A673 (cell line): Measurements from ENCODE around the gene RASSF3. TPM values are rescaled to one million over a fixed set of nuclear protein-coding genes. Genes with fewer than 3 reads are reported as not detected.

Experiments
- BruUV-seq: library from RNA; stranded (reverse); fragments of 400-500 nt; replicated peaks from 2 replicates; lab custom pipeline; 2021; lab: Mats Ljungman, UMichigan
- CTCF ChIA-PET: fragments of 300-600 bp; sonication (Branson Sonifier 250); formaldehyde crosslinking; loops from one replicate; lab custom pipeline; 2022; ENCODE audit warnings: antibody characterized with exemption; lab: Charles Lee
- POLR2A ChIA-PET: fragments of 300-600 bp; sonication (Branson Sonifier 250); formaldehyde crosslinking; loops from one replicate; lab custom pipeline; 2022; ENCODE audit warnings: antibody characterized with exemption; ENCODE audit not compliant: low non-redundant PET; lab: Charles Lee
- DNase-seq: peaks from one replicate; pipeline ENCODE4 v3.0.0-alpha.2; 2015; ENCODE audit warnings: low spot score
- H3K27ac ChIP-seq: fragments of 200-600 bp; sonication (generic); 2 replicates; pipeline ENCODE4 v1.5.1; 2016; ENCODE audit warnings: mixed run types, low read depth, mild to moderate bottlenecking, mixed read lengths, antibody characterized with exemption, low read length; ENCODE audit not compliant: poor library complexity, severe bottlenecking
- H3K27me3 ChIP-seq: fragments of 200-600 bp; sonication (generic); replicated peaks from 2 replicates; pipeline ENCODE4 v1.6.1; 2017; ENCODE audit warnings: mixed run types, low read depth, mild to moderate bottlenecking, mixed read lengths, antibody characterized with exemption, low read length; ENCODE audit not compliant: insufficient read depth, poor library complexity
- H3K36me3 ChIP-seq: fragments of 200-600 bp; sonication (generic); 2 replicates; pipeline ENCODE4 v1.6.1; 2016; ENCODE audit warnings: mixed run types, mild to moderate bottlenecking, mixed read lengths, antibody characterized with exemption, low read length; ENCODE audit not compliant: insufficient read depth, poor library complexity, severe bottlenecking
- H3K4me1 ChIP-seq: fragments of 200-600 bp; sonication (generic); 2 replicates; pipeline ENCODE4 v1.6.1; 2017; ENCODE audit warnings: mixed run types, mild to moderate bottlenecking, mixed read lengths, antibody characterized with exemption, low read length; ENCODE audit not compliant: insufficient read depth, poor library complexity, severe bottlenecking
- H3K4me3 ChIP-seq: fragments of 200-600 bp; sonication (generic); 2 replicates; pipeline ENCODE4 v1.5.1; 2016; ENCODE audit warnings: low read depth, mixed run types, mild to moderate bottlenecking, mixed read lengths, low read length; ENCODE audit not compliant: poor library complexity, severe bottlenecking
- H3K9me3 ChIP-seq: fragments of 200-600 bp; sonication (generic); 2 replicates; pipeline ENCODE4 v1.6.1; 2016; ENCODE audit warnings: mixed run types, low read depth, mild to moderate bottlenecking, mixed read lengths, antibody characterized with exemption, low read length; ENCODE audit not compliant: poor library complexity, severe bottlenecking
- EZH2 ChIP-seq: fragments of 200-600 bp; sonication (generic); IDR thresholded peaks from 2 replicates; pipeline ENCODE4 v1.6.1; 2017; ENCODE audit warnings: borderline replicate concordance, low read depth, mild to moderate bottlenecking, mixed read lengths, antibody characterized with exemption, low read length; ENCODE audit not compliant: poor library complexity, severe bottlenecking
- intact Hi-C: fragments of 100-400 bp; cut with micrococcal nuclease; formaldehyde crosslinking; loops from one replicate; pipeline ENCODE4 v1.10.0; 2022; ENCODE audit not compliant: unreplicated experiment
- total RNA-seq: library from RNA; stranded (reverse); gene quantifications from 2 replicates; pipeline ENCODE4 v1.2.3, GENCODE V29; 2021
- TF ChIP-seq, protein P1 (sequence below): fragments of 300-800, 200-600 bp; sonication (generic); conservative IDR thresholded peaks from 2 replicates; pipeline ENCODE4 v1.5.1; 2017; ENCODE audit warnings: low read depth, mild to moderate bottlenecking, antibody characterized with exemption, low read length, moderate library complexity, mixed read lengths

RASSF3 gene
- total RNA-seq, 1 experiment from 2014 or later: 38.2 TPM

DNA sequence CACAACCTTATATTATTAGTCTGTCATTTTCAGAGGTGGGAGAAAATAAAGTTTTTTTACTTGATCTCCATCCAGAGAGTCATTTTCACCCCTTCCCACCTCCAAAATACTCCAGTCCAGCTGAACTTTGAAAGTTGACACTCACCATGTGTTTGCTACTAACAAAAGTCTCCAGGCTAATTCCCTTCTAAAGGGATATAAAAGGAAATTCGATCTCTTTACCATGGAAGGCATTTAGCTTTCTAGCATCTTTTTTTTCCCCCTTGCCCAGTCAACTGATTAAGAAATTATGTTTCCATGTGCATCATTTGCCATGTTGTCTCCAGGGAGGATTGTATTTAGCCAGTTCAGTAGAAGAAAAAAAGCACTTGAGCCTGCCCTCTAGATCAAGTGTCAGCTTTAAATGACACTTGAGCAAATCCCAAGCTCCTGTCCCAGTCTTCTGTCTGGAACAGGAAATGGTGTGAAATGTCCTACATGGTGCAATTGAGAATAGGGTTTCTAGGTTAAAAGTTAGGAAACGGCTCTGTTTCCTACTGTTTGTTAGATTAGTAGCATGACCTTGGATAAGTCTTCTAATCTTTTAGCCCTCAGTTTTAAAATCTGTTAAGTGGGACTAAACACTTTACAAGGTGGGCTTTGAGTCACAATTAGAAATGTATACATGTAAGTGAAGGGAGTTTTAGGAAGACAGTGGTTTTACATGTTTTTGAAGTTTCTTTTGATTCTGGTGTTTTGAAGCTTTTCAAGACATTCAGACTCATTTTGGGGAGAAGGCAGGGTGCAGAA lies 81.7 kb downstream of the RASSF3 start:
- peak; percentile 70 for DNase-seq
- Histone ChIP-seq H3K4me3 (no peak overlapping the region), H3K4me1 (peaks cover 15% of the 10 kb centered on the region), H3K27ac (peak overlapping the region; percentile 46), H3K9me3 (no peaks in the 10 kb centered on the region), H3K27me3 (no peaks in the 10 kb centered on the region), H3K36me3 (peaks cover 10% of the 10 kb centered on the region)
- intact Hi-C loops: loop anchor here (10.0 kb wide), 3 partner anchors 237 to 867 kb away; partner anchors contain the start of gene TBK1
- no TSS peak for BruUV-seq
- CTCF ChIA-PET: interaction anchor here (0.6 kb wide), 1 partner anchor 79 kb away, joined by 3 read pairs; no protein-coding TSS in a partner anchor
- TF ChIP-seq, protein P1, sequence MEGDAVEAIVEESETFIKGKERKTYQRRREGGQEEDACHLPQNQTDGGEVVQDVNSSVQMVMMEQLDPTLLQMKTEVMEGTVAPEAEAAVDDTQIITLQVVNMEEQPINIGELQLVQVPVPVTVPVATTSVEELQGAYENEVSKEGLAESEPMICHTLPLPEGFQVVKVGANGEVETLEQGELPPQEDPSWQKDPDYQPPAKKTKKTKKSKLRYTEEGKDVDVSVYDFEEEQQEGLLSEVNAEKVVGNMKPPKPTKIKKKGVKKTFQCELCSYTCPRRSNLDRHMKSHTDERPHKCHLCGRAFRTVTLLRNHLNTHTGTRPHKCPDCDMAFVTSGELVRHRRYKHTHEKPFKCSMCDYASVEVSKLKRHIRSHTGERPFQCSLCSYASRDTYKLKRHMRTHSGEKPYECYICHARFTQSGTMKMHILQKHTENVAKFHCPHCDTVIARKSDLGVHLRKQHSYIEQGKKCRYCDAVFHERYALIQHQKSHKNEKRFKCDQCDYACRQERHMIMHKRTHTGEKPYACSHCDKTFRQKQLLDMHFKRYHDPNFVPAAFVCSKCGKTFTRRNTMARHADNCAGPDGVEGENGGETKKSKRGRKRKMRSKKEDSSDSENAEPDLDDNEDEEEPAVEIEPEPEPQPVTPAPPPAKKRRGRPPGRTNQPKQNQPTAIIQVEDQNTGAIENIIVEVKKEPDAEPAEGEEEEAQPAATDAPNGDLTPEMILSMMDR: no peak
- no peak for TF ChIP-seq EZH2
- POLR2A ChIA-PET: no interaction called here

DNA sequence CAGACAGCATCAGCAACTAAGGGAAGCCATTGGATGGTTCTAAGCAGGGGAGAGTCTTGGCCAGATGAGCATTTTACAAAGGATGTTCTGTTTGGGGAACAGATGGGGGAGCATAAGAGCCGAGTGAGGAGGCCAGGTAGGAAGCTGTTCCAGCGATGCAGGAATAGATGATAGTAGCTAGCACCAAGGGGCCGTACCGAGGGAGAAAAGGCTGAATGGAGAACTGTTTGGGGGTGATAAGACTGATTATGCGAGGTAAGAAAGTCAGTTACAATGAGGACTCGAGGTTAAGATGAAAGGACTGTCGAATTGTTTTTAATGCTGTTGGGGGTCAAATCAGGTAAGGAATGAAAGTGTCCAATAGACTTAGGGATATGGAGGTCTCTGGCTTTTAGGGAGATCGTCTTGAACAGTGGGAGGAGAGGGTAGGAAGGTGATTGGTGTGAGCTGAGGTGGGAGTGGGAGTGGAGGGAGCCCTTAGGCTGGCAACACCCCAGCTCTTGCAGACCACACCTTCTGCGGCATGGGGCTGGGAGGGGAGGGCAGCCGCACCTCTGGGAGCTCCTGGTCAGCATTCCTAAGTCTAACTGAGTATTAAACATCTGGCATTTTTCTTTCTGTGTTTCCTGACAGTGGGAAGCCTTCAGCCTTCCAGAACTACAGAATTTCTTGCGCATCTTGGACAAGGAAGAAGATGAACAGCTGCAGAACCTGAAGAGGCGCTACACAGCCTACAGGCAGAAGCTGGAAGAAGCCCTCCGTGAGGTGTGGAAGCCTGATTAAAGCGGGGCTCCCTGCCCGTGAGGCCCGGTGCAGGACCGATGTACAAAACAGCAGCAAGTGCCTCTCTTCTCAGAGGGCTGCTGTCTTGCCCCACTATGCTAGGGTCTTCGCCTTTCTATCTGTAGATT lies 84.1 kb downstream of the RASSF3 start:
- H3K27ac ChIP-seq: no peak overlapping the region
- DNase-seq: no peak
- no TSS peak for BruUV-seq
- H3K4me1 ChIP-seq: peaks cover 15% of the 10 kb centered on the region
- ChIA-PET CTCF (no interaction called here), POLR2A (no interaction called here)
- no peak overlapping the region for H3K4me3 ChIP-seq
- H3K9me3 ChIP-seq: no peaks in the 10 kb centered on the region
- TF ChIP-seq, protein P1: no peak
- no peak for TF ChIP-seq EZH2
- H3K36me3 ChIP-seq: peaks cover 10% of the 10 kb centered on the region
- H3K27me3 ChIP-seq: no peaks in the 10 kb centered on the region
- intact Hi-C loops: loop anchor here (5.0 to 10.0 kb wide), 4 partner anchors 87 to 870 kb away; partner anchors contain the start of gene TBK1

DNA sequence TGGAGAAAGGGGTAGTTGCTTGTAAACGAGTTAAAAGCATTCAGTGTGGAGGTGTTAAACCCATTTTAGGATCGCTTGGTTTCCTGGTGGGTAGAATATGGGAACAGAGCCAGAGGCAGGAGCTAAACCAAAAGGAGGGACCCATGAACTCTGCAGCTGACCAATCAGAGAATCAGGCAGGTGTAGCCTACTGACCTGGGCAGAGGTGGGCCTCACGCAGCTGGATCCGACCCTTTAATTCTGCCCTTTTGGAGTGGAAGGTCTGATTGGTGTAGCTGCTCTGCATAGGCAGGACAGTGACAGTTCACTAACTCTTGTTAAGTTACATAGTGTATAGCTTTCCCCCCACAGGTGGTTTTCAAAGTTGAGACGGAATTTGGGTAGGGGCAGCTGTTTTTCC lies 85.3 kb downstream of the RASSF3 start:
- Histone ChIP-seq H3K4me1 (peaks cover 15% of the 10 kb centered on the region), H3K9me3 (no peaks in the 10 kb centered on the region), H3K27me3 (no peaks in the 10 kb centered on the region), H3K36me3 (peaks cover 10% of the 10 kb centered on the region), H3K27ac (no peak overlapping the region), H3K4me3 (no peak overlapping the region)
- ChIA-PET CTCF (interaction anchor here (2.4 kb wide), 1 partner anchor 146 kb away, joined by 14 read pairs; no protein-coding TSS in a partner anchor), POLR2A (no interaction called here)
- DNase-seq: no peak
- BruUV-seq: TSS peak; percentile 53
- TF ChIP-seq, protein P1: no peak
- no peak for TF ChIP-seq EZH2
- intact Hi-C loops: loop anchor here (5.0 to 10.0 kb wide), 4 partner anchors 88 to 871 kb away; partner anchors contain the start of gene TBK1
